ENCODE results near the gene EEF1A2.

Gene EEF1A2

DNA sequence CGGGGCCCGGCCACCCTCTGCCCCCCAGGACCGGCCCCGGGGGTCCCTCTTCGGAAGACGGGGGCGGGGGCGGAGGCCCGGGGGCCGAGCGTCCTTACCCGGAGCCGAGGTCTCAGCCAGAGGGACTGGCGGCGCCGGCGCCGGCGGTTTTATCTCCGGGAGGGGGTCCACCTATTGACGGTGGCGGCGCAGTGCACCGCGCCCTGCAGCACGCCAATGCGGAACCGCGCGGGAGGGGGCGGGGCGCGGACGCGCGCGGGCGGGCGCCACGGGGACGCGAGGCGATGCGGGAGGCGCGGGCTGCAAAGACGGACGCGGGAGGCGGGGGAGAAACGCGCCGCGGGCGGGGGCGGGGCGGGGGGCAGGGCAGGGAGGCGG is at the start of gene EEF1A2:
Gene EEF1A2 (minus strand): TSS at position 124 of the 378 bp plus-strand sequence. CDS start 1,320 bp downstream, outside the sequence.
- DNase-seq: peak; percentile 51 to 71

GRCh38 chr20:63548542-63548941 is 49.7 kb upstream of the EEF1A2 start:
- no peak for DNase-seq

GRCh38 chr20:63547725-63548480 is 49.0 kb upstream of the EEF1A2 start, which contains the start of gene SRMS:
SRMS (minus strand) TSS chr20:63547749; CDS start chr20:63547463, 286 bp downstream.
- no peak for DNase-seq

DNA sequence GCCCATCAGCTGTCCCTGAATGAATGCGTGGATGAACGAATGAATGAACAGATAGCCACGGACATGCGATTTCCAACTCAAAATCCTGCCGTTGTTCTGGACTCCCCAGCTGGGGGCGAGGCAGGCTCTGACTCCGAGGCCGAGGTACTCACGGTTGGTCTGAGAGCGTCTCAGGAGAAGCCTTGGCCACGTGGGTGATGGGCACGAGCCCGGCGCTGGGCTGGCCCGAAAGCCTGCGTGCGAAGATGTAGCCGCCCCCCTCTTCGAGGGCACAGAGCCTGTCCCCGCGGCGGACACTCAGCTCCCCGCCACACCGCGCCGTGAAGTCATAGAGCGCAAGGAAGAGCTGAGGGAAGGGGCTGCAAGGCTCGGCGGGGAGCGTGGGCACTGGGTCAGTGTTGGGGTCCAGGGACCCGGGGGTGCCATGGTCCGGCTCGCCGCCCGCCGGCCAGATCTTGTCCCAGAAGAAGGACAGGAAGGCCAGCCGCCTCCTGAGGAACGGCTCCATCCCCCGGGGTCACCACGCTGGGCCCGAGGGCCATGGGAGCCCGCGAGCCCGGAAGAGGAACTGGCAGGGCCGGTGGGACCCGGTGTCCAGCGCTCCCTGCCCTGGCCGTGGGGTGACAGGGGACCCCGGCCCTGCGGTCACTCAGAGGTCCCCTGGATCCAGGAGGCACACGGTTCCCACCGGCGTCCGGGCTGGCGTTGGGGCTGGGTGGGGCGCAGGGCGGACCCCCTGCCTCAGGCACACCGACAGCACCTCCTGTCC is 48.3 kb upstream of the EEF1A2 start:
- DNase-seq: no peak

DNA sequence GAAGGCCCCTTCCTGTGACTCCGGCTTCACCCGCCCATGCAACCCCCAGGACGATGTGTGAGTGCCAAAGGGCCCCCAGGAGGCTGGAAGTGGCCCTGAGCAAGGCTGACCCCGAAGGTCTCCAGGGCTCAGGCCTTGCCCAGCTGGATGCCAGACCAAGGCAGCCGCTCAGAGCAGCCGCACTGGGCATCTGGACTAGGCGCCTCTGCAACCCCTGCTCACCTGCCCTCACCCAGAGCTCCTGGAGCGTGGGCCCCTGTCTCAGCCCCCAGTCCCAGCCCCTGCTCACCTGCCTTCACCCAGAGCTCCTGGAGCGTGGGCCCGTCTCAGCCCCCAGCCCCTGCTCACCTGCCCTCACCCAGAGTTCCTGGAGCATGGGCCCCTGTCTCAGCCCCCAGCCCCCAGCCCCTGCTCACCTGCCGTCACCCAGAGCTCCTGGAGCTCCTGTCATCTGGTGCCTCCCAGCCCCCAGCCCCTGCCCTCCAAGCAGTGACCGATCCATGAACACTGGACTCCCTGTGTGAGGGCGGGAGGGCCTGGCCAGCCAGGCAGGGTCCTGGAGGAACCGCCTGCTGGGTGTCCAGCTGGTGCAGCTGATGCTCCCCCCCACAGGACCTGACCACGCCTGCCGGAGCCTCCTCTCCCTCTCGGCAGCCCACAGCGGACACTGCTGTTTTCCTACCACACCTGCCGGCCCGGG is 47.5 kb upstream of the EEF1A2 start:
- no peak for DNase-seq

GRCh38 chr20:63545814-63546213 is 46.9 kb upstream of the EEF1A2 start:
- no peak for DNase-seq

DNA sequence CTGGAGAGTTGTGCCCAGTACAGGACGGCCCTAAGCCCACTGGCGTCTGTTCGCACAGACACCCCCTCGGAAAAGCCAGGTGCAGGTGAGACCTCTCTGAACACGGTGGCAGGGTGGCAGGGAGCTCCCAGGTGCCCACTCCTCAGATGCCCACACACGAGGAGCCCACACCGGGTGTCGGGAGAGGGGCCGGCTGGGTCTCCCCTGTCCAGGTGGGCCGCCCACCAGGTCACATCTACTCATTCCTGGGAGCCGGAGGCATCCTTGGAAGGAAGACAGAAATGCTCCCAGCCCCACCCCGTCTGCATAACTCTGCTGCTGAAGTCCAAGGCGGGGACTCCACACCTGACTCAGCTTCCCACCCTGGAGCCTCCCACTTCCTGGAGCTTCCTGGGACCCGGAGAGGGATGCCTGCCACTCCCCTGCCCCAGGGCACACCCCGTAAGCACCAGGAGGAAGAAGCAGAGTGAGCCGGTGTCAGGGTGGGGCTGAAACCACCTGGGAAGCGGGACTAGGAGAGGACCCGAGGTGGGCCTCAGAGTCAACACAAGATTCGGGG is 46.2 kb upstream of the EEF1A2 start:
- DNase-seq: no peak

DNA sequence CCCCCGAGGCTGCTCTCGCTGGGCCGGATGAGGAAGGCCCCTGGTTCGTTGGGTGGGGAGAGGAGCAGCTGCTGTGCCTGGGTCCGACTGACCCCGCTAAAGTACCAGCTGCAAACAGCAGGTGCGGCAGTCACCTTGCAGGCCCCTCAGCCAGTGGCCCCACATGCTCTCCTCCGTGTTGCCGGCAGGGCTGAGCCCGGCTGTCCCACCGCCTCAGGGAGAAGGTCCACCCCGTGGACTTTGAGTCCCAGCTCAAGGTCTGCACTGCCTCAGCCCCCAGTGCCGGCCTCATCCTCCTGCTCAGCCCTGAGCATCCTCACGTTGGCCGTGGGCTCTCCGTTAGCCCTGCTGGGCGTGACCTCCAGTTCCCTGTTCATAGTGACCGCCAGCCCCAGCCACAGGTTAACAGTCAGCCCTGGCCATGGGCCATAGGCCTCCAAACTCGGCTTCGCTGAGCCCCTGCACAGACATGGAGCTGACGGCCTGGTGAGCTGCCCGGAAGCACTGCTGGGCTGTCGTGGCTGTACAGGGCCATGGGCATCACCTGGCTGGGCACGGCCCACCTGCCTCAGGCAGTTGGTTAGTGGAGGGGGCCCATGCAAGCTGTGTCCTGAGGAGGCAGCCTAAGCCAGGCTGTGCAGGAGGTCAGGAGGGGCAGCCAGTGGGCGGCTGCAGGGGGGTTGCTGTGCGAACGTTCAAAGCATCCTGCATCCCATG is 45.5 kb upstream of the EEF1A2 start:
- DNase-seq: no peak

DNA sequence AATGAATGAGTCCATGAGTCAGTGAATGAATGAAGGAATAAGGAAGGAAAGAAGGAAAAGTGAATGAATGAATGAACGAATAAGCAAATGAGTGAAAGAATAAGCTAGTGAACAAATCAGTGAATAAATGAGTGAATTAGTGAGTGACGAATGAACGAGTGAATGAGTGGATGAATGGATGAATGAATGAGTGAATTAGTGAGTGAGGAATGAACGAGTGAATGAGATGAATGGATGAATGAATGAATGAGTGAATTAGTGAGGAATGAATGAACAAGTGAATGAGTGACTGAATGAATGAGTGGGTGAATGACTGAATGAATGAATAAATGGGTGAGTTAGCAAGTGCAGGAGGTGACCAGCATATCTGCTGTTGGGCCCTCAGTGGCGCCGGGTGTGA is 44.9 kb upstream of the EEF1A2 start:
- DNase-seq: no peak

GRCh38 chr20:63543131-63543530 is 44.2 kb upstream of the EEF1A2 start:
- no peak for DNase-seq

DNA sequence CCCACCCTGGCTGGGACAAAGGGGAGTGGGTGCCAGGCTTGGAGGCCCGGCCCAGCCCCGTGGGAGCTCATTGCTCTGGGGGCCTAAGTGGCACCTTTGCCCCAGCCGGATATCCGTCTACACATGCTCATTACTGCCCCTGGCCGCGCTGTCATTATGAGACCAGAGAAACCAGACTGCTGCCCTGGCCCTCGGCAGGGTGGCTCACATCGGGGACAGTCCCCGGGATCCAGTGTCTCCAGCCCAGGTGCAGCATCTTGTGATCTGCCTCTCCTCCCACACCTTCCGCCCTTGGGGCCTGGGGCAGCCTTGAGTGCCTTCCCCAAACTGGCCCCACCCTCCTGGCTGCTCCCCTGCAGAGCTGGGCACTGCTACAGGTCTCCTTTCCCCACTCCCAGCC is 43.8 kb upstream of the EEF1A2 start:
- peak in 1 of 2 donors; percentile 32 for DNase-seq

- DNase-seq: no peak
Observed at GRCh38 chr20:63542031-63542559, 43.2 kb upstream of the EEF1A2 start.

DNA sequence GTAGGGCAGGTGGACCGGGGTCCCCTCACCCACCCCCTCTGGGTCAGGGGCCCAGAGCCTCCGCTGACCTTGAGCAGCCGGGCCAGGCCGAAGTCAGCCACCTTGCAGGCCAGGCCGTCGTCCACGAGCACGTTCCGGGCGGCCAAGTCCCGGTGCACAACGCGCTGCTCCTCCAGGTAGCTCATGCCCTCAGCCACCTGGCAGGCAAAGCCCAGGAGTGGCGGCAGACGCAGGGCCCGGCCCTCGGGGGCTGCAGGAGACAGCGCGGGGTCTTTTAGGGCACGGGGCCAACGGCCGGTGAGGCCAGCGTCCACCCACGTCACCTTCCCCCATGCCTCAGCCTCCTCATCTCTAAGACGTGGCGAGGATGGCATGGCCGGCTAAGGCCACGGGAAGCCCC is 42.5 kb upstream of the EEF1A2 start:
- DNase-seq: no peak

- no peak for DNase-seq
Observed at GRCh38 chr20:63540417-63541186, 41.7 kb upstream of the EEF1A2 start.

DNA sequence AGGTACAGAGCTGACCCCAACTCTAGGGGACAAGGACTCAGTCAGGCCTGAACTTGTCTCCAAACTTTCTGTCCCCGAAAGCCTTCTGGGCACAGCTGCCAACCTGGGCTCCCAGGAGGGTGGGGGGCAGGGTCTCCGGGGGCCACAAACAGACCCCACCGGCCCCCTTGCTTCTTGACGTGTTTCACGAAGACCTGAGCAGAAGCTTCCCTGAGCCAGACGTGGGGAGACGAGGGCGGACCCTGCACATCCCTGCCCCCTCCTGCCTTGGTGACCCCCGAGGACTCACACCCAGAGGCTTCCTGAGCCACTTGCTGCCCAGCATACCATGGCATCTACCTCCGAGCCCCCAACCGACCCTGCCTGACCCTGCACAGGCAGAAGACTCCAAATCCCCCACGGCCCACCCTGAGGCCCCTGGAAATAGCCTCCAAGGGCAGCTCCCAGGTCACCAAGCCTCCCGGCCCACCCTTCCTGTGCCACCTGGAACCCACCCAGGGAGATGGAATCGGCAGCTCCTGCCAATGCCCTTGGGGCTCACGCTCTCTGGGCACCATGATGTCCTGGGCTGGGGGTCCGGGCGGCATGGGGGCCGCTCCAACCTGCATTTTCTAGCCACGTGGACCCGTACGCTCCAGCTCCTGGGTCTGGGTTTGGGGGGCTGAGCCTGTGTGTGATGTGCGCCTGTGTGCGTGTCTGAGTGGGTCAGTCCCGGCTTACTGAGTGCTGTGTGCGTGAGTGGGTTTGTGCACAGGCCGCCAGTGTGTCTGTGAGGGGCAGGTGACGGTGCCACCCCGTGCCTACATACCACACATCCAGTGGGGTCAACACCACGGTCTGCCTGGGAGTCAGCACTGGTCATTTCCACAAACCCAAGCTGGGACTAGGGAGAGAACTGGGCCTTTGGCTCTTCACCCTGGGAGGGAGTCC is 40.8 kb upstream of the EEF1A2 start:
- no peak for DNase-seq

DNA sequence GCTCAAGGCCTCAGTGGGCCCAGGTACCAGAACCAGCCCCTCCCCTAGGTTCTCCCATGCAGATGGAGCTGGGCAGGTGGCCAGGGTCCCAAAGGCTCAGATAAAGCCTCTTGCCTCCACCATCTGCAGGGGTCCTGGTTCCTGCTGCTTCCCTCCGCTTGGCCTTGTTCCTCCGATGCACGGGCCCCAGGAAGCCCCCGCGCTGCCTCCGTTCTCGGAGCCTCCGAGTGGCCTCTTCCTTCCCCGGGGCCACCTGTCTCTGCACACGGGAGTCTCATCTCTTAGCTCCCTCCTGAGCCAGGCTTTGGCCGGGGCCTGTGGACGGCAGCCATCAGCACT is 40.2 kb upstream of the EEF1A2 start:
- no peak for DNase-seq

- DNase-seq: peak; percentile 52 to 72
Observed at GRCh38 chr20:63538204-63539091, 39.6 kb upstream of the EEF1A2 start.

- DNase-seq: peak; percentile 97 to 98
Observed at GRCh38 chr20:63537525-63538203, 38.8 kb upstream of the EEF1A2 start.

All from CD4-positive, alpha-beta T cell treated with Interferon alpha-2 for 1 hour (primary cell).